CD4-positive, alpha-beta T cell (primary cell): Measurements from ENCODE around the gene ATG5. TPM values are rescaled to one million over a fixed set of nuclear protein-coding genes. Genes with fewer than 3 reads are reported as not detected.

Experiments used
- ATAC-seq: fragments of 200-7000 bp; cut with Tn5 transposase; one replicate; pipeline ENCODE4 v1.10.0; 2022; ENCODE audit warnings: mild to moderate bottlenecking; ENCODE audit not compliant: poor library complexity
- CTCF ChIA-PET: fragments of 350-600 bp; sonication (Branson Sonifier 250); formaldehyde crosslinking; loops from one replicate; lab custom pipeline; 2021; ENCODE audit warnings: antibody characterized with exemption, inconsistent platforms; lab: Charles Lee
- POLR2A ChIA-PET: fragments of 350-600 bp; sonication (Branson Sonifier 250); formaldehyde crosslinking; loops from one replicate; lab custom pipeline; 2021; ENCODE audit warnings: antibody characterized with exemption, inconsistent platforms; lab: Charles Lee
- DNase-seq, 14 experiments: peaks; one replicate each; pipeline ENCODE4 v3.0.0-alpha.2; 2013 to 2020; ENCODE audit warnings: mixed read lengths in 2 of 14
- H3K27ac ChIP-seq, 2 donors: one replicate each; pipeline versions ENCODE4 v1.5.1 to v1.7.0; 2013; ENCODE audit warnings: low read length in 2 of 2, low read depth in 1 of 2, mild to moderate bottlenecking in 1 of 2
- H3K27me3 ChIP-seq, 2 experiments: 1 replicate in 1 of 2; 2 replicates in 1 of 2; pipeline versions ENCODE4 v1.6.1 to v1.7.0; 2013; ENCODE audit warnings: low read length in 2 of 2, control low read depth in 1 of 2, mild to moderate bottlenecking in 1 of 2, moderate library complexity in 1 of 2; ENCODE audit not compliant: insufficient read depth in 2 of 2, control insufficient read depth in 1 of 2
- H3K36me3 ChIP-seq: one replicate; pipeline ENCODE4 v1.6.1; 2013; ENCODE audit warnings: low read length, control low read depth; ENCODE audit not compliant: insufficient read depth
- H3K4me1 ChIP-seq: one replicate; pipeline ENCODE4 v1.6.1; 2013; ENCODE audit warnings: low read length, control low read depth; ENCODE audit not compliant: insufficient read depth
- H3K4me3 ChIP-seq: one replicate; pipeline ENCODE4 v1.5.1; 2013; ENCODE audit warnings: mild to moderate bottlenecking, low read length, moderate library complexity
- H3K9me3 ChIP-seq, 2 experiments: 1 replicate in 1 of 2; 2 replicates in 1 of 2; pipeline versions ENCODE4 v1.6.1 to v1.7.0; 2013; ENCODE audit warnings: low read length in 2 of 2, mild to moderate bottlenecking in 2 of 2, control low read depth in 1 of 2, moderate library complexity in 1 of 2; ENCODE audit not compliant: control insufficient read depth in 1 of 2, insufficient read depth in 1 of 2
- H3K27ac Mint-ChIP-seq: one replicate; pipeline ENCODE4 v1.8.0; 2020; ENCODE audit warnings: mixed read lengths
- H3K27me3 Mint-ChIP-seq: one replicate; pipeline ENCODE4 v1.8.0; 2021; ENCODE audit warnings: mixed read lengths
- H3K36me3 Mint-ChIP-seq: one replicate; pipeline ENCODE4 v1.8.0; 2021; ENCODE audit warnings: low read depth, mixed read lengths
- H3K4me1 Mint-ChIP-seq: one replicate; pipeline ENCODE4 v1.8.0; 2021; ENCODE audit warnings: low read depth, mixed read lengths
- H3K4me3 Mint-ChIP-seq: one replicate; pipeline ENCODE4 v1.8.0; 2020; ENCODE audit warnings: mild to moderate bottlenecking, mixed read lengths
- H3K9me3 Mint-ChIP-seq: one replicate; pipeline ENCODE4 v1.8.0; 2020; ENCODE audit warnings: mixed read lengths
- CTCF ChIP-seq: fragments of 200-600 bp; IDR thresholded peaks from one replicate; pipeline ENCODE4 v1.8.0; 2022; ENCODE audit warnings: antibody characterized with exemption, mild to moderate bottlenecking
- intact Hi-C, 2 experiments: fragments of 100-400 bp; cut with DNase I in 1 of 2; cut with micrococcal nuclease in 1 of 2; formaldehyde crosslinking; loops; one replicate each; pipeline versions ENCODE4 v1.15.1 to v1.9.0; 2023 to 2025; cut with DNase I, micrococcal nuclease
- total RNA-seq, 174 experiments: library from RNA in 2 of 174; stranded (reverse) in 2 of 174; gene quantifications; one replicate each; pipeline ENCODE4 v1.2.3 and lab custom pipeline; 2021 to 2026

The ATG5 gene
- total RNA-seq, 2 experiments from 2014 or later = 19.4 to 23.2 TPM

- H3K36me3 Mint-ChIP-seq = peaks cover 67% of the 10 kb centered on the region
- no peak for ATAC-seq
- no peaks in the 10 kb centered on the region for H3K9me3 Mint-ChIP-seq
Observed at GRCh38 chr6:106244931-106245330, 80.6 kb downstream of the ATG5 start.

GRCh38 chr6:106244521-106244920, 81.0 kb downstream of the ATG5 start:
- ChIA-PET CTCF (no interaction called here), POLR2A (no interaction called here)
- no peak overlapping the region for H3K4me3 Mint-ChIP-seq
- Histone ChIP-seq H3K4me3 (no peak overlapping the region), H3K27me3 (no peaks in the 10 kb centered on the region), H3K36me3 (peaks cover 24% of the 10 kb centered on the region), H3K9me3 (no peaks in the 10 kb centered on the region), H3K27ac (no peak overlapping the region), H3K4me1 (no peaks in the 10 kb centered on the region)
- no peaks in the 10 kb centered on the region for H3K4me1 Mint-ChIP-seq
- no peaks in the 10 kb centered on the region for H3K27me3 Mint-ChIP-seq
- no peaks in the 10 kb centered on the region for H3K9me3 Mint-ChIP-seq
- peaks cover 63% of the 10 kb centered on the region for H3K36me3 Mint-ChIP-seq
- no peak for TF ChIP-seq CTCF
- ATAC-seq (no peak), DNase-seq (no peak)
- H3K27ac Mint-ChIP-seq = no peak overlapping the region
- intact Hi-C loops = no loop called here

More at GRCh38 chr6:106244931-106245330, 80.6 kb downstream of the ATG5 start:
- Mint-ChIP-seq H3K27me3 (no peaks in the 10 kb centered on the region), H3K27ac (no peak overlapping the region), H3K4me3 (no peak overlapping the region), H3K4me1 (no peaks in the 10 kb centered on the region)
- intact Hi-C loops = no loop called here
- H3K4me3 ChIP-seq = no peak overlapping the region
- H3K9me3 ChIP-seq = no peaks in the 10 kb centered on the region
- ChIA-PET CTCF (no interaction called here), POLR2A (no interaction called here)
- no peak overlapping the region for H3K27ac ChIP-seq
- no peak for DNase-seq
- H3K4me1 ChIP-seq = no peaks in the 10 kb centered on the region
- no peaks in the 10 kb centered on the region for H3K27me3 ChIP-seq
- H3K36me3 ChIP-seq = peaks cover 24% of the 10 kb centered on the region
- no peak for TF ChIP-seq CTCF

- Histone ChIP-seq H3K4me3 (no peak overlapping the region), H3K9me3 (no peaks in the 10 kb centered on the region), H3K36me3 (peaks cover 22% of the 10 kb centered on the region), H3K27ac (no peak overlapping the region), H3K27me3 (no peaks in the 10 kb centered on the region), H3K4me1 (no peaks in the 10 kb centered on the region)
- ATAC-seq (no peak), DNase-seq (no peak)
- H3K4me3 Mint-ChIP-seq = no peak overlapping the region
- H3K27me3 Mint-ChIP-seq = no peaks in the 10 kb centered on the region
- peaks cover 60% of the 10 kb centered on the region for H3K36me3 Mint-ChIP-seq
- intact Hi-C loops = no loop called here
- ChIA-PET CTCF (no interaction called here), POLR2A (no interaction called here)
- H3K4me1 Mint-ChIP-seq = no peaks in the 10 kb centered on the region
- H3K27ac Mint-ChIP-seq = no peak overlapping the region
- TF ChIP-seq CTCF = no peak
- H3K9me3 Mint-ChIP-seq = no peaks in the 10 kb centered on the region
Observed at GRCh38 chr6:106243261-106243660, 82.3 kb downstream of the ATG5 start.
